GM12892 (cell line): ENCODE results near the gene SCUBE3.

Source experiments
- POLR2A ChIP-seq: IDR thresholded peaks from 2 replicates; pipeline ENCODE4 v1.6.1; 2011; ENCODE audit warnings: low read depth, low read length, control low read depth
- POLR2AphosphoS5 ChIP-seq: IDR thresholded peaks from 2 replicates; pipeline ENCODE4 v1.6.1; 2011; ENCODE audit warnings: low read depth, low read length, control low read depth

DNA sequence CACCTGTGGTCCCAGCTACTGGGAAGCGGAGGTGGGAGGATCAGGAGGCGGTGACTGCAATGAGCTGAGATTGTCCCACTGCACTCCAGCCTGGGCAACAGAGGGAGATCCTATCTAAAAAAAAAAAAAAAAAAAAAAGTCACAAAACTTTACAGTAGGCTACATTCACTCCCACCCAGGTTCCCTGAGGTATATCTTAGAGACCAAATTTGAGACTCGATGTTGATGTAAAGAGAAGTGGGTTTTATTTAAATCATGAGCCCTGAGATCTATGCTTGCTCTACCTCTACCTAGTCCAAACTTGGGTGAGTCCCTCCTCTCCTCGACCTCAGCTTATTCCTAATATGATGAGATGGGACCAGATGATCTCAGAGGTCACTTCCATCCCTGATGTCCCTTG lies 75.1 kb downstream of the SCUBE3 start:
- TF ChIP-seq POLR2AphosphoS5: no peak
- no peak for TF ChIP-seq POLR2A
